Endodermal cell (in vitro differentiated cells): ENCODE data around the gene AKT1. TPM values are rescaled to one million over a fixed set of nuclear protein-coding genes. Genes with fewer than 3 reads are reported as not detected.

ENCODE experiments used
- DNase-seq: peaks from one replicate; pipeline ENCODE4 v3.0.0-alpha.2; 2017
- H3K27ac ChIP-seq: 2 replicates; pipeline ENCODE4 v1.5.1; 2013; ENCODE audit warnings: mild to moderate bottlenecking, low read depth, low read length, moderate library complexity
- H3K27me3 ChIP-seq: 2 replicates; pipeline ENCODE4 v1.6.1; 2013; ENCODE audit warnings: mild to moderate bottlenecking, low read length, moderate library complexity; ENCODE audit not compliant: insufficient read depth, control insufficient read depth, poor library complexity, severe bottlenecking
- H3K36me3 ChIP-seq: 2 replicates; pipeline ENCODE4 v1.7.0; 2013; ENCODE audit warnings: mild to moderate bottlenecking, low read length, moderate library complexity; ENCODE audit not compliant: control insufficient read depth, insufficient read depth
- H3K4me1 ChIP-seq: one replicate; pipeline ENCODE4 v1.7.0; 2013; ENCODE audit warnings: low read length; ENCODE audit not compliant: control insufficient read depth, insufficient read depth
- H3K4me3 ChIP-seq: 2 replicates; pipeline ENCODE4 v1.5.1; 2013; ENCODE audit warnings: mild to moderate bottlenecking, low read length, moderate library complexity
- H3K9ac ChIP-seq: 2 replicates; pipeline ENCODE4 v1.6.1; 2013; ENCODE audit warnings: mild to moderate bottlenecking, low read length, moderate library complexity; ENCODE audit not compliant: poor library complexity, severe bottlenecking; ENCODE audit errors: extremely low read depth
- H3K9me3 ChIP-seq: 2 replicates; pipeline ENCODE4 v1.6.1; 2013; ENCODE audit warnings: mild to moderate bottlenecking, low read length, moderate library complexity; ENCODE audit not compliant: control insufficient read depth
- H3K27ac Mint-ChIP-seq: 2 replicates; pipeline ENCODE4 v1.8.0; 2020; ENCODE audit warnings: mixed read lengths
- H3K27me3 Mint-ChIP-seq: 2 replicates; pipeline ENCODE4 v1.8.0; 2021; ENCODE audit warnings: mild to moderate bottlenecking, mixed read lengths; ENCODE audit not compliant: insufficient read depth
- H3K36me3 Mint-ChIP-seq: 2 replicates; pipeline ENCODE4 v1.8.0; 2020; ENCODE audit warnings: low read depth, mixed read lengths
- H3K4me1 Mint-ChIP-seq: 2 replicates; pipeline ENCODE4 v1.8.0; 2020; ENCODE audit warnings: mixed read lengths
- H3K4me3 Mint-ChIP-seq: 2 replicates; pipeline ENCODE4 v1.8.0; 2020; ENCODE audit warnings: mild to moderate bottlenecking, moderate library complexity, mixed read lengths
- H3K9me3 Mint-ChIP-seq: 2 replicates; pipeline ENCODE4 v1.8.0; 2020; ENCODE audit warnings: mild to moderate bottlenecking, mixed read lengths
- CTCF ChIP-seq: fragments of 200-600 bp; sonication (generic); conservative IDR thresholded peaks from 2 replicates; pipeline ENCODE4 v1.5.0; 2021; ENCODE audit warnings: antibody characterized with exemption, mild to moderate bottlenecking
- WGBS, 2 experiments: methylation state at CpG; one replicate each; pipeline versions ENCODE4 v1.1.5 to v1.1.7; 2013; ENCODE audit warnings: missing lambda C conversion rate in 2 of 2, mixed read lengths in 1 of 2; ENCODE audit not compliant: insufficient coverage in 1 of 2, insufficient read length in 1 of 2; 5-methylcytosine and 5-hydroxymethylcytosine counted together
- total RNA-seq, 2 donors: library from RNA; stranded (reverse); fragmentation: NEBNext Ultra II Directional in 1 of 2; extraction: Animal tissue kit (Norgen Biotek cat#: 25700) in 1 of 2; gene quantifications; 2 replicates in 1 of 2; 3 replicates in 1 of 2; pipeline ENCODE4 v1.2.1, GENCODE V29; 2021

AKT1 gene
- total RNA-seq, 2 donors from 2014 or later = 133 to 152 TPM

GRCh38 chr14:104795781-104796686 is 486 bp upstream of the AKT1 start:
- no peak overlapping the region for H3K27ac Mint-ChIP-seq
- no peak overlapping the region for H3K27ac ChIP-seq
- TF ChIP-seq CTCF = no peak
- no peaks in the 10 kb centered on the region for H3K9me3 ChIP-seq
- H3K27me3 ChIP-seq = no peaks in the 10 kb centered on the region
- peak; percentile 80 for DNase-seq
- H3K9me3 Mint-ChIP-seq = no peaks in the 10 kb centered on the region
- H3K36me3 ChIP-seq = no peaks in the 10 kb centered on the region
- peaks cover 7% of the 10 kb centered on the region for H3K36me3 Mint-ChIP-seq
- H3K4me1 ChIP-seq = peaks cover 17% of the 10 kb centered on the region
- H3K27me3 Mint-ChIP-seq = peaks cover 24% of the 10 kb centered on the region
- H3K9ac ChIP-seq = no peak overlapping the region
- peak overlapping the region; percentile 67 for H3K4me3 ChIP-seq
- H3K4me3 Mint-ChIP-seq = peak overlapping the region; percentile 65
- 4 to 10% methylated on average over 22 to 54 of the region's 55 CpGs for WGBS, 2 experiments
- peaks cover 30% of the 10 kb centered on the region for H3K4me1 Mint-ChIP-seq

- Mint-ChIP-seq H3K9me3 (no peaks in the 10 kb centered on the region), H3K4me1 (peaks cover 27% of the 10 kb centered on the region), H3K27ac (peak overlapping the region; percentile 82), H3K4me3 (peak overlapping the region; percentile 76), H3K36me3 (peaks cover 10% of the 10 kb centered on the region), H3K27me3 (peaks cover 24% of the 10 kb centered on the region)
- Histone ChIP-seq H3K27me3 (no peaks in the 10 kb centered on the region), H3K9me3 (no peaks in the 10 kb centered on the region), H3K4me1 (peaks cover 17% of the 10 kb centered on the region), H3K36me3 (peaks cover 4% of the 10 kb centered on the region), H3K27ac (no peak overlapping the region), H3K9ac (peak overlapping the region; percentile 57), H3K4me3 (peak overlapping the region; percentile 87)
- WGBS, 2 experiments = 16 to 26% methylated on average over 8 to 16 of the region's 16 CpGs
- no peak for TF ChIP-seq CTCF
- peak; percentile 76 for DNase-seq
Observed at GRCh38 chr14:104794631-104794992, 936 bp downstream of the AKT1 start.

GRCh38 chr14:104794099-104794498 is 1.4 kb downstream of the AKT1 start:
- no peak overlapping the region for H3K27ac ChIP-seq
- H3K9me3 ChIP-seq = no peaks in the 10 kb centered on the region
- H3K4me3 ChIP-seq = peak overlapping the region; percentile 87
- no peaks in the 10 kb centered on the region for H3K27me3 ChIP-seq
- peaks cover 4% of the 10 kb centered on the region for H3K36me3 ChIP-seq
- Mint-ChIP-seq H3K36me3 (peaks cover 10% of the 10 kb centered on the region), H3K4me3 (peak overlapping the region; percentile 76), H3K27ac (peak overlapping the region; percentile 82), H3K4me1 (peaks cover 22% of the 10 kb centered on the region), H3K27me3 (peaks cover 20% of the 10 kb centered on the region), H3K9me3 (no peaks in the 10 kb centered on the region)
- no peak for TF ChIP-seq CTCF
- 39 to 47% methylated on average over 14 to 15 of the region's 15 CpGs for WGBS, 2 experiments
- H3K9ac ChIP-seq = peak overlapping the region; percentile 57
- peak; percentile 85 for DNase-seq
- peaks cover 17% of the 10 kb centered on the region for H3K4me1 ChIP-seq
